ENCODE measurements around the gene ZSWIM4. TPM values are rescaled to one million over a fixed set of nuclear protein-coding genes. Genes with fewer than 3 reads are reported as not detected.

ZSWIM4 gene
- total RNA-seq, 1 experiment from 2014 or later: 9.8 TPM

DNA sequence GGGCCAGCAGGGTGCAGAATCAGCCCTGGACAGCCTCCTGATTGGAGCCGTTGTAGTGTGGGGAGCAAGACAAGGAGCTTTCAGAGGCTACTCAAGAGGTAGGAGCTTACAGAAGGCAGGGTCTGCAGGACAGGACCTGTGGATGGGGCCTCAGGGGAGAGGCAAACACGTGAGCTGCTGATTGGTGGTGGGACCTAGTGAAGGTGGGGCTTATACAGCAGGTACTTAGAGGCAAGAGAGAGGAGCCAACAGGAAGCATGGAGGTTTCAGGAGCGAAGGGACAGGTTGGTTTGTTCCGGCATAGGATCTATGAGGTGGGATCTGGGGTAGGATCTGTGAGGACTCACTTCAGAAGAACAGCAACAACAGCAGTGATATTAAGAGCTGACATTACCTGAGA lies 32.4 kb downstream of the ZSWIM4 start:
- BruUV-seq (replicated peaks): no TSS peak
- Histone ChIP-seq H3K4me1 (ENCODE audit: insufficient read depth, low read length, poor library complexity, severe bottlenecking) (peaks cover 7% of the 10 kb centered on the region), H3K9me3 (ENCODE audit: low read depth, low read length, poor library complexity, severe bottlenecking) (no peaks in the 10 kb centered on the region), H3K27me3 (replicated peaks; ENCODE audit: insufficient read depth, low read depth, low read length, poor library complexity) (no peaks in the 10 kb centered on the region), H3K4me3 (ENCODE audit: low read depth, low read length, poor library complexity, severe bottlenecking) (no peak overlapping the region), H3K36me3 (ENCODE audit: insufficient read depth, low read length, poor library complexity, severe bottlenecking) (peaks cover 6% of the 10 kb centered on the region), H3K27ac (ENCODE audit: low read depth, low read length, poor library complexity, severe bottlenecking) (peak overlapping the region; percentile 21)
- intact Hi-C loops (cut with micrococcal nuclease; ENCODE audit: unreplicated experiment): no loop called here
- POLR2A ChIA-PET (ENCODE audit: low non-redundant PET): no interaction called here
- CTCF ChIA-PET: interaction anchor here (0.7 kb wide), 1 partner anchor 33 kb away, joined by 4 read pairs; no protein-coding TSS in a partner anchor
- no peak for DNase-seq (ENCODE audit: low spot score)
- no peak for TF ChIP-seq EZH2 (IDR thresholded peaks at IDR 0.05; ENCODE audit: borderline replicate concordance, low read depth, low read length, poor library complexity, severe bottlenecking)
- TF ChIP-seq, protein P1, sequence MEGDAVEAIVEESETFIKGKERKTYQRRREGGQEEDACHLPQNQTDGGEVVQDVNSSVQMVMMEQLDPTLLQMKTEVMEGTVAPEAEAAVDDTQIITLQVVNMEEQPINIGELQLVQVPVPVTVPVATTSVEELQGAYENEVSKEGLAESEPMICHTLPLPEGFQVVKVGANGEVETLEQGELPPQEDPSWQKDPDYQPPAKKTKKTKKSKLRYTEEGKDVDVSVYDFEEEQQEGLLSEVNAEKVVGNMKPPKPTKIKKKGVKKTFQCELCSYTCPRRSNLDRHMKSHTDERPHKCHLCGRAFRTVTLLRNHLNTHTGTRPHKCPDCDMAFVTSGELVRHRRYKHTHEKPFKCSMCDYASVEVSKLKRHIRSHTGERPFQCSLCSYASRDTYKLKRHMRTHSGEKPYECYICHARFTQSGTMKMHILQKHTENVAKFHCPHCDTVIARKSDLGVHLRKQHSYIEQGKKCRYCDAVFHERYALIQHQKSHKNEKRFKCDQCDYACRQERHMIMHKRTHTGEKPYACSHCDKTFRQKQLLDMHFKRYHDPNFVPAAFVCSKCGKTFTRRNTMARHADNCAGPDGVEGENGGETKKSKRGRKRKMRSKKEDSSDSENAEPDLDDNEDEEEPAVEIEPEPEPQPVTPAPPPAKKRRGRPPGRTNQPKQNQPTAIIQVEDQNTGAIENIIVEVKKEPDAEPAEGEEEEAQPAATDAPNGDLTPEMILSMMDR (conservative IDR thresholded peaks at IDR 0.05; ENCODE audit: low read depth, low read length): no peak

DNA sequence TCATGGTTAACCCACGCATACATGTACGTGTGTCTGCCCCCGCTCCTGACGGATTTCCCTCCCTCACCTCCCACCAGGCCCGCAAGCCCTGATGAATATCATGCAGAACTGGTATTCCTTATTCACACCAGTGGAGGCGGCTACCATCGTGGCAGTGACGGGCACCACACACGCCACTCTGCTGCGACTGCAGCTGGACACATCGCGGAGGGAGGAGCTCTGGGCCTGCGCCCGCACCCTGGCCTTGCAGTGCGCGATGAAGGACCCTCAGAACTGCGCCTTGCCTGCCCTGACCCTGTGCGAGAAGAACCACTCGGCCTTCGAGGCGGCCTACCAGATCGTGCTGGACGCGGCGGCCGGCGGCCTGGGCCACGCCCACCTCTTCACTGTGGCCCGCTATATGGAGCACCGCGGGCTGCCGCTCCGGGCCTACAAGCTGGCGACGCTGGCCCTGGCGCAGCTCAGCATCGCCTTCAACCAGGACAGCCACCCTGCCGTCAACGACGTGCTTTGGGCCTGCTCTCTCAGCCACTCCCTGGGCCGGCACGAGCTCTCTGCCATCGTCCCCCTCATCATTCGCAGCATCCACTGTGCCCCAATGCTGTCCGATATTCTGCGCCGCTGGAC lies 35.0 kb downstream of the ZSWIM4 start:
- no peak overlapping the region for H3K4me3 ChIP-seq (ENCODE audit: low read depth, low read length, poor library complexity, severe bottlenecking)
- DNase-seq (ENCODE audit: low spot score): no peak
- BruUV-seq (replicated peaks): no TSS peak
- ChIA-PET POLR2A (ENCODE audit: low non-redundant PET) (no interaction called here), CTCF (interaction anchor here (0.5 kb wide), 2 partner anchors 13 to 99 kb away, joined by 3 to 5 read pairs; no protein-coding TSS in a partner anchor)
- H3K27ac ChIP-seq (ENCODE audit: low read depth, low read length, poor library complexity, severe bottlenecking): no peak overlapping the region
- H3K9me3 ChIP-seq (ENCODE audit: low read depth, low read length, poor library complexity, severe bottlenecking): no peaks in the 10 kb centered on the region
- no peak for TF ChIP-seq EZH2 (IDR thresholded peaks at IDR 0.05; ENCODE audit: borderline replicate concordance, low read depth, low read length, poor library complexity, severe bottlenecking)
- TF ChIP-seq, protein P1 (conservative IDR thresholded peaks at IDR 0.05; ENCODE audit: low read depth, low read length): no peak
- intact Hi-C loops (cut with micrococcal nuclease; ENCODE audit: unreplicated experiment): no loop called here
- peaks cover 12% of the 10 kb centered on the region for H3K4me1 ChIP-seq (ENCODE audit: insufficient read depth, low read length, poor library complexity, severe bottlenecking)
- H3K27me3 ChIP-seq (replicated peaks; ENCODE audit: insufficient read depth, low read depth, low read length, poor library complexity): no peaks in the 10 kb centered on the region
- peaks cover 8% of the 10 kb centered on the region for H3K36me3 ChIP-seq (ENCODE audit: insufficient read depth, low read length, poor library complexity, severe bottlenecking)

DNA sequence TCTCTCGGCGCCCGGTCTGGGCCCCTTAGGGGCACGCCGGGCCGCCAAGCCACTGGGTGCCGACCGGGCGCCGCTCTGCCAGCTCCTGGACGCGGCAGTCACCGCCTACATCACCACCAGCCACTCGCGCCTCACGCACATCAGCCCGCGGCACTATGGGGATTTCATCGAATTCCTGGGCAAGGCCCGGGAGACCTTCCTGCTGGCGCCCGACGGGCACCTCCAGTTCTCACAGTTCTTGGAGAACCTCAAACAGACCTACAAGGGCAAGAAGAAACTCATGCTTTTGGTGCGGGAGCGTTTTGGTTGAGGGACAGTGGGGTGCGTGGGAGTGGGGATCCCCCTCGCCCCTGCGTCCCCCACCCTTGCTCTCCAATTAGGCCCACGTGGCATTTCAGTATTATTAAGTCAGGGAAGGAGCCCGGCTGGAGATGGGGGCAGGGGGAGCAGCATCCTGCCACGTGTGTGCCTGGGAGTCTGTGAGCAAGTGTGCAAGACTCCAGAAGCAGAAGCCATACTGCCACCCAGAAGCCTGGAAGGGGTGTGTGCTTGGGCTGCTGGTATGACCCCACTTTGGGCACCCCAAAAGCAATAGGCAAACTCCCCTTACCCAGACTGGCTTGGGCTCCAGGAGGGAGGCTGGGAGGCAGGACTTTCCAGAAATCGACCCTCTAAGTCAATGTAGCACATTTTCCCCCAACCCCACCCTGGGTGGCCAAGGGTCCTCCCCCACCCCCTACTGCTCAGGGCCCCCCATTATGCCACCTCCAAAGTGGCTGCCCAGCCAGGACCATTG lies 35.7 kb downstream of the ZSWIM4 start:
- no peaks in the 10 kb centered on the region for H3K27me3 ChIP-seq (replicated peaks; ENCODE audit: insufficient read depth, low read depth, low read length, poor library complexity)
- DNase-seq (ENCODE audit: low spot score): no peak
- intact Hi-C loops (cut with micrococcal nuclease; ENCODE audit: unreplicated experiment): no loop called here
- H3K4me3 ChIP-seq (ENCODE audit: low read depth, low read length, poor library complexity, severe bottlenecking): no peak overlapping the region
- H3K9me3 ChIP-seq (ENCODE audit: low read depth, low read length, poor library complexity, severe bottlenecking): no peaks in the 10 kb centered on the region
- peaks cover 12% of the 10 kb centered on the region for H3K4me1 ChIP-seq (ENCODE audit: insufficient read depth, low read length, poor library complexity, severe bottlenecking)
- ChIA-PET POLR2A (ENCODE audit: low non-redundant PET) (no interaction called here), CTCF (no interaction called here)
- no peak overlapping the region for H3K27ac ChIP-seq (ENCODE audit: low read depth, low read length, poor library complexity, severe bottlenecking)
- H3K36me3 ChIP-seq (ENCODE audit: insufficient read depth, low read length, poor library complexity, severe bottlenecking): peaks cover 12% of the 10 kb centered on the region
- no peak for TF ChIP-seq EZH2 (IDR thresholded peaks at IDR 0.05; ENCODE audit: borderline replicate concordance, low read depth, low read length, poor library complexity, severe bottlenecking)
- TF ChIP-seq, protein P1 (conservative IDR thresholded peaks at IDR 0.05; ENCODE audit: low read depth, low read length): no peak
- no TSS peak for BruUV-seq (replicated peaks)
